DMS53 treated with DMSO at 0.1 percent for 48 hours (cell line): ENCODE measurements around the gene GPAT3.
"Not testable (repeated sequence)": the region's sequence is repeated elsewhere in the genome, so short reads cannot be mapped to it uniquely, and the experiment has no call there.

Source experiments
- DNase-seq: peaks from one replicate; lab custom pipeline; 2025; ENCODE audit not compliant: unreplicated experiment; lab: John Stamatoyannopoulos, UW

Gene GPAT3

GRCh38 chr4:83535520-83536361, at the start of gene GPAT3:
TSS of gene GPAT3 (plus strand) at chr4:83536108. CDS start at chr4:83536623, 515 bp downstream.
- peak; percentile 60 for DNase-seq

- no peak for DNase-seq
Observed at GRCh38 chr4:83486457-83487129, 49.3 kb upstream of the GPAT3 start.

GRCh38 chr4:83489711-83490326, 46.1 kb upstream of the GPAT3 start:
- no peak for DNase-seq

GRCh38 chr4:83490876-83491450, 44.9 kb upstream of the GPAT3 start:
- DNase-seq, result peak; percentile 3

- not testable (repeated sequence) for DNase-seq
Observed at GRCh38 chr4:83496085-83496917, 39.6 kb upstream of the GPAT3 start.

GRCh38 chr4:83498187-83498586, 37.7 kb upstream of the GPAT3 start:
- DNase-seq, result no peak

- DNase-seq, result not testable (repeated sequence)
Observed at GRCh38 chr4:83501671-83502070, 34.2 kb upstream of the GPAT3 start.

- DNase-seq, result no peak
Observed at GRCh38 chr4:83503974-83504373, 31.9 kb upstream of the GPAT3 start.

- no peak for DNase-seq
Observed at GRCh38 chr4:83504503-83504902, 31.4 kb upstream of the GPAT3 start.

- no peak for DNase-seq
Observed at GRCh38 chr4:83504996-83505395, 30.9 kb upstream of the GPAT3 start.

- peak; percentile 32 for DNase-seq
Observed at GRCh38 chr4:83509156-83509585, 26.7 kb upstream of the GPAT3 start.

- no peak for DNase-seq
Observed at GRCh38 chr4:83510442-83510841, 25.5 kb upstream of the GPAT3 start.

GRCh38 chr4:83516042-83516772, 19.7 kb upstream of the GPAT3 start:
- DNase-seq, result no peak

GRCh38 chr4:83522239-83522638, 13.7 kb upstream of the GPAT3 start:
- DNase-seq, result no peak

GRCh38 chr4:83527671-83528070, 8.2 kb upstream of the GPAT3 start:
- no peak for DNase-seq

GRCh38 chr4:83536362-83537272, 709 bp downstream of the GPAT3 start:
- no peak for DNase-seq

GRCh38 chr4:83542225-83542624, 6.3 kb downstream of the GPAT3 start:
- DNase-seq, result no peak

GRCh38 chr4:83546786-83547185, 10.9 kb downstream of the GPAT3 start:
- no peak for DNase-seq
